Dendritic cell treated with granulocyte-macrophage colony-stimulating factor and Interleukin-4, amounts not matched to agents 40 ng/mL and 50 ng/mL, for 4 days (primary cell): ENCODE data around the gene GOLGA7B.

Source experiments
- H3K27ac Mint-ChIP-seq: one replicate; pipeline ENCODE4 v1.8.0; 2022; ENCODE audit warnings: mild to moderate bottlenecking, mixed read lengths
- H3K27me3 Mint-ChIP-seq: one replicate; pipeline ENCODE4 v1.8.0; 2022; ENCODE audit warnings: mild to moderate bottlenecking, mixed read lengths
- H3K36me3 Mint-ChIP-seq: one replicate; pipeline ENCODE4 v1.8.0; 2022; ENCODE audit warnings: low read depth, mixed read lengths
- H3K4me1 Mint-ChIP-seq: one replicate; pipeline ENCODE4 v1.8.0; 2022; ENCODE audit warnings: low read depth, mixed read lengths
- H3K4me3 Mint-ChIP-seq: one replicate; pipeline ENCODE4 v1.8.0; 2022; ENCODE audit warnings: mild to moderate bottlenecking, moderate library complexity, mixed read lengths
- H3K9me3 Mint-ChIP-seq: one replicate; pipeline ENCODE4 v1.8.0; 2022; ENCODE audit warnings: mixed read lengths
- intact Hi-C: fragments of 100-400 bp; cut with micrococcal nuclease; formaldehyde crosslinking; loops from one replicate; pipeline ENCODE4 v1.15.0; 2022

The GOLGA7B gene

DNA sequence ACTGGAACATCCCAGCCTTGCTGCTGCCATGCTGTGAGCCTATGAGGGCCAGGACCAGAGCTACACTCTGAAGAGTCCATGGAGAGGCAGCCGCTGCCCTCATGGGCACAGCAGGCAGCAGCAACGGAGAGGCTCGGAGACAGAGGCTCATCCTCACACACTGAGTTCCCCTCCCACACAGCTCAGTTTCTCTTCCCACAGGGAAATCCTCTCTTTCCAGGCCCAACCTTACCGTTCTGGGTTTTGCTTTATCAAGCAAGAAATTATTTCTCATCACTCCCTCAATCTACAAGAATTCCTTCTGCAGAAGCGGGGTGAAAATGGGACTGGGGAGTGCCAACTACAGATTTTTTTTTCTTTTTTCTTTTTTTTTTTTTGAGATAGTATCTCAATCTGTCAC, 36.6 kb downstream of the GOLGA7B start:
- intact Hi-C loops, result no loop called here
- Mint-ChIP-seq H3K4me3 (no peak overlapping the region), H3K27me3 (peaks cover 9% of the 10 kb centered on the region), H3K36me3 (no peaks in the 10 kb centered on the region), H3K4me1 (no peaks in the 10 kb centered on the region), H3K9me3 (no peaks in the 10 kb centered on the region), H3K27ac (no peak overlapping the region)

DNA sequence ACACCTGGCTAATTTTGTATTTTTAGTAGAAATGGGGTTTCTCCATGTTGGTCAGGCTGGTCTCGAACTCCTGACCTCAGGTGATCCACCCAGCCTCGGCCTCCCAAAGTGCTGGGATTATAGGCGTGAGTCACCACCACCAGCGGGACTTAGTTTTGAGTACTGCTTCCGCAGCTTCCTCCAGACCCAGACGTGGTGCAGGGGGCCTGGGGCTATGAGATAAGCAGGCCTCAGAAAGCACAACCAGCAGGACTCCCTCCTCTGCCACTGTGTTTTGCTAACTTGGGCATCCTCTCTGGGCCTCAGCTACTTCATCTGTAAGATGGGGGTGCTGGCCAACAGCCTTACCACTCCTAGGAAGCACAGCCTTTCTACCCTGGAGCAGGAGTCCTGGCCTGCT, 37.8 kb downstream of the GOLGA7B start:
- no peaks in the 10 kb centered on the region for H3K4me1 Mint-ChIP-seq
- H3K9me3 Mint-ChIP-seq, result no peaks in the 10 kb centered on the region
- H3K27me3 Mint-ChIP-seq, result peaks cover 11% of the 10 kb centered on the region
- no peak overlapping the region for H3K27ac Mint-ChIP-seq
- H3K4me3 Mint-ChIP-seq, result no peak overlapping the region
- intact Hi-C loops, result no loop called here
- no peaks in the 10 kb centered on the region for H3K36me3 Mint-ChIP-seq

DNA sequence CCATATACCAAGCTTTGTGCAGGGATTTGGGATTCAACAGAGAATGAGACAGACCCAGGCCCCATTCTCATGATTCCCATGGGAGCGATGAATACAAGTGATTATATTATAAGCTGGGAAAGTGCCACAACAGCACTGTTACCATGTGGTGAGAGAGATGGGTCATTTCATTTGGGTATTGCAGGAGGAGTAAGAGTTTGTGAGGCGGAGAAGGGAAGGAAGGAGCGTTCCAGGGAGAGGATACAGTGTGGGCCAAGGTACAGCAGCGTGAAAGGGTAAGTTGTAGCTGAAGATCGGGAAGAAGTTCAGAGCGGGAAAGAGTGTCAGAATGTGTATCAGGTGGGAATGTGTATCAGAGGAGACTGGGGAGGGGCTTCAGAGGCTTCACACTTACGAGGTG, 38.5 kb downstream of the GOLGA7B start:
- Mint-ChIP-seq H3K4me1 (no peaks in the 10 kb centered on the region), H3K36me3 (no peaks in the 10 kb centered on the region), H3K27me3 (peaks cover 11% of the 10 kb centered on the region), H3K27ac (no peak overlapping the region), H3K4me3 (no peak overlapping the region), H3K9me3 (no peaks in the 10 kb centered on the region)
- intact Hi-C loops, result no loop called here

DNA sequence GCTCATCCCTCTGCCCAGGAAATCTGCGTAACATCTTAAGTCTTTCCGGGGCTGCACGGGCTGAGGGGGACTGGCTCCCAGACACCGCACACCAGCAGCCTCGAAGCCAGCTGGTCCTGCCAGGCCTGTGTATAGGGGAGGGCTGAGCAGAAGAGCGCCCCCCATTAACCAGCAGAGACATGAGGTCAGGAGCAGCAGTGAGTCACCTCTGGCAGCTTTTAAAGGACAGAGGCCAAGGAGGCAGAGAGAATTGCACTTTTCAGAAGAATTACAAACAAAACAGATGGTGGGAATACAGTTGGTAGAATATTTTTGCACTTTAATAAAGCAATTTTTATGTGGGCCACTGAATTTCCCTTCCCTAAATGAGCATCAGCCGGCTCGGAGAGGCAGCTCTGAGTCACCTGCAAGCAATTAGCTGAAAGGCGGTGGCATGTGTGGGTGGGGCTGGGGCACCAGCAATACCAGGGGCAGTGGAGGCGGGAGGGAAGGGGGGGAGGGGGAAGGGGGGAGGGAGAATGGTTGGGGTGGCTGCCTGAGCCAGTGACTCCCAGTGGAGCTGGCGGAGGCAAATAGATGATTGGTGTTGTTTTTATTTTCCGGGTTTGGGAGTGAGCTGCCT, 39.1 kb downstream of the GOLGA7B start:
- Mint-ChIP-seq H3K4me1 (no peaks in the 10 kb centered on the region), H3K36me3 (no peaks in the 10 kb centered on the region), H3K9me3 (no peaks in the 10 kb centered on the region), H3K27ac (no peak overlapping the region), H3K4me3 (no peak overlapping the region), H3K27me3 (peaks cover 14% of the 10 kb centered on the region)
- intact Hi-C loops, result no loop called here

DNA sequence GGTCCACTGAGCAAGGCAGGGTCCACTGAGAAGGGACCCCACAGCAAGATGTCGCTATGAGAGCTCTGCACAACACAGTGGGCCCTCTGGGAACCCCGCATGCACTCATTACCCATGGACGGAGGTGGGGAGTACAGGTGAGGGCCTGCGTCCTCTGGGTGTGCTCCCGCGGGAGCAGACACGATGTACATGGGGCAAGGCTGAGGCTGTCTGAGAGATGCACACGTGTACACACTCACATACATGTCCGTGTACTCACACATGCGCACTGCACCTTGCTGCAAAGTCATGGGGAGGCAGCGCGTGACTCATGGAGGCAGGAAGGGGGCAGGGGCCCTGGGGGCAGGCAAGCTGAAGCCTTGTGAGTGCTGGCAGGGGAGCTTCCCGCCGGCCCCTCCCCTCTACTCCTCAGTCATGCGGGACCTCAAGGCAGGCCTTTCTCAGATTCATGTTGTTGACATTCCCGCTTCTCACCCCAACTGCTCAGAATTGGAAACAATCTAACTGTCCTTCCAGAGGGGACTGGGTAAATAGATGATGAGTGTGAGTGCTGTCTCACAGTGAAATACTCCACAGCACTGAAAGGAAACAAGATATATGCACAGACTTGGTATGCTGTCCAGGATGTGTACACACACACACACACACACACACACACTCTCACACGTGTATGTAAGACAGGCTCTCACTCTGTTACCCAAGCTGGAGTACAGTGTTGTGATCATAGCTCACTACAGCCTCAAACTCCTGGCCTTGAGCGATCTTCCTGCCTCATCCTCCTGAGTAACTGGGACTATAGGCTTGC, 40.0 kb downstream of the GOLGA7B start:
- no peaks in the 10 kb centered on the region for H3K9me3 Mint-ChIP-seq

DNA sequence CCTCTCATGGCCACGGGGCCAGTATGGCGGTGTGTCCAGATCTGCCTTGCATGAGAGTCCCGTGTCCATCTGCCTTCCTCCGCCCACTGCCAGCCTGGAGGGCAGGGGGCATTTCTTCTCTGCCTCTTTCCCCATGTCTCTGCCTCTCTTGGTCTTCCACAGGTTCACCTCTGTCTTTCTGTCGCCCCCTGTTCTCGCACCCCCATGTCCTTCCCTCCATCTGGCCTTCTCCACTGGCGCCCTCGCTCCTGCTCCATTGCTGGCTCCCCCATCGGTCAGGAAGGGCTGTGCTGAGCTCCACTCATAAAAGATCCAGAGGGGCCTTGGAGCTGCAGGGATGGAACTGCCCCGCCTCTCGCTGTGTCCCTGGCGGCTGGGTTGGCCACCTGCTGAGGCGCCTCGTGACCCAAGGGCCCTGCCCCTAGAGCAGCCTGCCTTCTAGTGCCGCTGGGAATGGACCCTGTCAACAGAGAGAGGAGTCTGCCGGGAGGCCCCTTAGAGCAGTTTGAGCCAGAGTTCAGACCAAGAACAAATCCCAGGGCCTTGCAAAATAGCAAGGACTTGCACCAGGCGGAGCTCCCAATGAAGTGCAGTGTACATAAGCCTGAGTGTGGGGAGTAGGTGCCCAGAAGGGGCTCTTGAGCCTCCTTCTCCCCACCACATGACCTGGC, 42.0 kb downstream of the GOLGA7B start:
- no peak overlapping the region for H3K27ac Mint-ChIP-seq
- intact Hi-C loops, result no loop called here
- H3K27me3 Mint-ChIP-seq, result peaks cover 13% of the 10 kb centered on the region
- no peaks in the 10 kb centered on the region for H3K9me3 Mint-ChIP-seq
- no peak overlapping the region for H3K4me3 Mint-ChIP-seq
- no peaks in the 10 kb centered on the region for H3K4me1 Mint-ChIP-seq
- no peaks in the 10 kb centered on the region for H3K36me3 Mint-ChIP-seq

More for the DNA sequence above, 40.0 kb downstream of the GOLGA7B start:
- intact Hi-C loops, result no loop called here
- H3K4me1 Mint-ChIP-seq, result no peaks in the 10 kb centered on the region
- H3K27me3 Mint-ChIP-seq, result peaks cover 15% of the 10 kb centered on the region
- H3K4me3 Mint-ChIP-seq, result no peak overlapping the region
- no peaks in the 10 kb centered on the region for H3K36me3 Mint-ChIP-seq
- no peak overlapping the region for H3K27ac Mint-ChIP-seq

DNA sequence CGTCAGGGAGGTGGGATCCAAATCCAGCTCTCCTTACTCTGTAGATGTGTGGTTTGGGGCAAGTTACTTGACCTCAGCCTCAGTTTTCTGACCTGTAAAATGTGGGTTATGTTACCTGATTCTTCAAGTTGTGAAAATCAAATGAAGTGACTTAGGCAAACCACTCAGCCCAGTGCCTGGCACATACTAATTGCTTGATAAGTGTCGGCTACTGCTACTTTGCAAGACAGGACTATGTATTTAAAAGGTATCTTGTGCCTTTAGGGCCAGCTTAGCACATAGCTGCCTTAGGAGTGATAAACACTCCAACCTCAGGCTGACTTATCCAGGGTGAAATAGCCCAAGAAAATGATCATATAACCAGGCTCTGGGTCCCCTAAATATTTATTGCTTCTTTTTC, 42.9 kb downstream of the GOLGA7B start:
- no peaks in the 10 kb centered on the region for H3K9me3 Mint-ChIP-seq
- H3K36me3 Mint-ChIP-seq, result no peaks in the 10 kb centered on the region
- intact Hi-C loops, result no loop called here
- no peaks in the 10 kb centered on the region for H3K4me1 Mint-ChIP-seq
- no peak overlapping the region for H3K27ac Mint-ChIP-seq
- H3K4me3 Mint-ChIP-seq, result no peak overlapping the region
- H3K27me3 Mint-ChIP-seq, result peaks cover 13% of the 10 kb centered on the region

DNA sequence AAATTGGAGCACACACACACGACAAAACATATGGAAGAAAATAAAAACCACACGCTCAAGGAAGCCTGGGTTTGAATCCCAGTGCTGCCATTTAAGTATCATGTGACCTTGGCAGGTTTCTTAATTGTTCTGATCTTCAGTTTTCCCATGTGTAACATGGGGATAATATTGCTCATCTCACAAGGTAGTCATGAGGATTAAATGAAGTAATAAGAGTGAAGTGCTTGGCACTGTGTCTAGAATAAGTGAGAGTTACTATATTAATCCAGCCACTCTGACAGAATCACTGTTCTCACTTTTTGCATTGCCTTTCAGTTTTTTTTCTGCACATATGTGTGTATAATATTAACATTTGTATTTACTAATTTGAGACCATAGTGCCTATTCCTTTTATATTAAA, 43.3 kb downstream of the GOLGA7B start:
- Mint-ChIP-seq H3K27me3 (peaks cover 13% of the 10 kb centered on the region), H3K9me3 (no peaks in the 10 kb centered on the region), H3K4me1 (no peaks in the 10 kb centered on the region), H3K27ac (no peak overlapping the region), H3K36me3 (no peaks in the 10 kb centered on the region), H3K4me3 (no peak overlapping the region)
- intact Hi-C loops, result no loop called here

DNA sequence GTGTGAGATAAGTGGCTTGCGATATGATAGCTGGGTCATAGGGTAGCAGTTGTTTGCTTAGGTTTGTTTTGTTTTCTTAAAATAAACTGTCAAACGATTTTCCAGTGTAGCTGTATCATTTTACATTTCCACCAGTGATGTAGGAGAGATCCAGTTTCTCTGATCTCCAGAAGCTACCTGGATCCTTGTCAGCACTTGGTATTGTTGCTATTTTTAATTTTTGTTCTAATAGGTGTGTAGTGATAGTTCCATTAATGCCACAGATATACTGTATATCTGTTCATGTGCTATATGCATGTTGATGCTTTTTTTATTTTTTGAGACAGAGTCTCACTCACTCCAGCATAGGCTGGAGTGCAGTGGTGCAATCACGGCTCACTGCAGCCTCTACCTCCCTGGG, 44.4 kb downstream of the GOLGA7B start:
- Mint-ChIP-seq H3K4me1 (no peaks in the 10 kb centered on the region), H3K36me3 (no peaks in the 10 kb centered on the region), H3K27ac (no peak overlapping the region), H3K4me3 (no peak overlapping the region), H3K9me3 (no peaks in the 10 kb centered on the region), H3K27me3 (peaks cover 13% of the 10 kb centered on the region)
- intact Hi-C loops, result no loop called here

DNA sequence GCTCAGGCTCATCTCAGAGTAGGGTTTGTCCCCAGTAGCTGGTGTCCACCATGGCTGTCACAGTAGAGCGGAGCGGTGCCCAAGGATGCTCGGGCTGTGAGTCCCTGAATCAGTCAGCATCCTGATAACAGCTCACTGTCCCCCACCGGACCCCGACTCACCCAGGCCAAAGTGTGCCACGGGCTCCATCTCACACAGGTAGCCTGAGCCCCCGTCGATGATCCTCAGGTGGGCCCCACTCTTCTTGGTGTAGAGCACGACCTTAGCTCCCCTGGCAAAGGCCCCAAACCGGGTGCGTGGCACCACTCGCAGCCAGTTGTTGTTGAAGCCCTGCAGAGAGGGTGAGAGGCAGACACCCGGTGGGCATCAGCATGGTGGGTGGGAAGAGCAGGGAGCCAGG, 45.4 kb downstream of the GOLGA7B start:
- intact Hi-C loops, result no loop called here
- Mint-ChIP-seq H3K4me1 (no peaks in the 10 kb centered on the region), H3K27ac (no peak overlapping the region), H3K36me3 (no peaks in the 10 kb centered on the region), H3K4me3 (no peak overlapping the region), H3K27me3 (peaks cover 12% of the 10 kb centered on the region), H3K9me3 (no peaks in the 10 kb centered on the region)

DNA sequence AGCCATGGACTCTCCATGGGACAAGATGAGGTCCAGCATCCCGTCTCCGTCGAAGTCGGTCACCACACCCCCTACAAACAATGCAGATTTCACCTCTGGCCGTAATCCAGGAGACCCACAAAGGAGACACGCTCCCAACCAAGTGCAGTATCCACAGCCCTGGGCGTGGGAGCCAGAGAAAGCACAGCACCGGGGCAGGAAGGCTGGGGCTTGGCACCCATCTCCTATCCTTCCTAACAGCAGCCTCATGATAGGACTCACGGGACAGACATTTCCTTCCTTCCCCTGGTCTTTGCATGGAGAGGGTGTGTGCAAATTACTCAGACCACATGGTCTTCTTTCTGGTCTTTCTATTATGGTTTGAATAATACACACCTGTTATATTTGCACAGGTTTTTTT, 46.3 kb downstream of the GOLGA7B start:
- intact Hi-C loops, result no loop called here
- Mint-ChIP-seq H3K4me1 (no peaks in the 10 kb centered on the region), H3K4me3 (no peak overlapping the region), H3K9me3 (no peaks in the 10 kb centered on the region), H3K36me3 (no peaks in the 10 kb centered on the region), H3K27me3 (peaks cover 12% of the 10 kb centered on the region), H3K27ac (no peak overlapping the region)

DNA sequence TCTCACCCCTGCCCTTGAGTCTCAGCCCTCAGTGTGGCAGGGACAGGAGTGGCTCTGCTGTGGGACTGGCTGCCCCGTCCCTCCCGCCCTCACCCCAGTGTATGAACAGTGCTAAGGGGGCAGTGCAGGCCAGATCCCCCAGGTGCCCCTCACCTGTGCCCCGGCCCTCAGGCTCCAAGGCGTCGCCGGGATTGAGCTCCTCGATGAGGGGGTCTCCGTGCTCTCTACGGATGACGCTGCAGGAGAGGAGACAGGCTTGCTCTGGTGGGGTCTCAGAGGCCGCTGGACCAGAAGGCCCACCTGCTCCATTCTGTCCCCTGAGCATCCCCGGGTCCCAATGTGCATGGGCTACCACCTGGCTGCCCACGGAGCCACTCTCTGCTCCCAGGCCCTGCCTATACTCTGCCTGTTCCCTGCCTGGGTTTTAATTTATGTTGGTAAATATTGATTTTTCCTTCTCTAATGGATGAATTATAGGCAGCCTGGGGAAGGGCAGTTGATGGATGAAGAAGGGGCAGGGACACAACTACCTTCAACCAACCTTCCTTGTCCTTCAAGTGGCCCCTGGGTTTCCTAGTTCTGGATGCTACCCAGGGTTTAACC, 47.2 kb downstream of the GOLGA7B start:
- Mint-ChIP-seq H3K27me3 (peaks cover 8% of the 10 kb centered on the region), H3K4me3 (no peak overlapping the region), H3K36me3 (no peaks in the 10 kb centered on the region), H3K27ac (no peak overlapping the region), H3K4me1 (no peaks in the 10 kb centered on the region), H3K9me3 (no peaks in the 10 kb centered on the region)
- intact Hi-C loops, result no loop called here

DNA sequence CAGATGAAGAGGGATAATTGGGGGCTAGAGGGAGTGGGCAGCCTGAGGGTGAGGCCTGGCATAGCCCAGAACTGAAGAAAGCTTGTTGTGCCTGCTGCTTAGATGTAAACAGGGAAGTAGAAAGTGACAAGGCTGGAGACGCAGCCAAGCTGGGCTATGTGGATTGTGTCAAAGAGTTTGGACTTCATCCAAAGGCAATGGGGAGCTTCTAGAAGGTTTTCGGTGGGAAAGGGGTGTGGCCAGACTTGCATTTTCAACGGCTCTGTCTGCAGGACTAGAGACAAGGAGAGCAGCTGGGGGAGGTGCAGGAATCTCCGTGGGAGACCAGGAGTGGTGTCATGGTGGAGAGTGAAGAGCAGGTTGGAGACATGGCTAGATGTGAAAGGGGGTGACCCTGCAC, 48.8 kb downstream of the GOLGA7B start:
- Mint-ChIP-seq H3K9me3 (no peaks in the 10 kb centered on the region), H3K27ac (no peak overlapping the region), H3K4me1 (no peaks in the 10 kb centered on the region), H3K36me3 (no peaks in the 10 kb centered on the region), H3K4me3 (no peak overlapping the region), H3K27me3 (peaks cover 8% of the 10 kb centered on the region)
- intact Hi-C loops, result no loop called here

DNA sequence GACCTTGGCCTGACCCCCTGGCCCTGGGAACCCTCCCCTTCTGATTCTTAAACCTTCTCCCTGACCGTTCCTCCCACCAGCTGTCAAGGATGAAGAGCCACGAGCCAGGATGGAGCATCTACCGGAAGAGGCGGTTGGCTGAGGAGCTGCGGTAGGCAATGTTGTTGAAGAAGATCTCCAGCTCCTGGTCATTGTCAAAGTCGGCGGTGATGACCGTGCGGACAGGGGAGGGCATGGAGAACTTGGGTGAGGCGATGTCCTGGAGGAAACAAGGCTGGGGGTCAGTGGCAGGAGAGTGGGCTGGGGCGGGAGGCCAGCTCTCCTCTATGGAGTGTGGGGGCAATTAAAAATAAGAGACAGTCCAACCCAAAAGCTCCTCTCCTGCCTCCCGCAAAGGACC, 51.7 kb downstream of the GOLGA7B start:
- Mint-ChIP-seq H3K4me1 (no peaks in the 10 kb centered on the region), H3K36me3 (no peaks in the 10 kb centered on the region), H3K9me3 (no peaks in the 10 kb centered on the region), H3K27me3 (peaks cover 10% of the 10 kb centered on the region), H3K4me3 (no peak overlapping the region), H3K27ac (no peak overlapping the region)
- intact Hi-C loops, result no loop called here
